ENCODE data around the gene RIBC2. TPM values are rescaled to one million over a fixed set of nuclear protein-coding genes. Genes with fewer than 3 reads are reported as not detected.

RIBC2 gene
- total and polyA plus RNA-seq, 4 donors: 0.25 to 1.5 TPM; not detected in 2

GRCh38 chr22:45413013-45413367 is 503 bp upstream of the RIBC2 start:
- Histone ChIP-seq H3K27me3 (ENCODE audit: control insufficient read depth in 4 of 4, insufficient read depth in 4 of 4, low read length in 3 of 4) (peaks cover 0 to under 1% (median 0%) of the 10 kb centered on the region in 4 donors), H3K9me3 (ENCODE audit: control insufficient read depth in 4 of 4, low read length in 3 of 4) (no peaks in the 10 kb centered on the region), H3K27ac (ENCODE audit: low read depth in 1 of 2, low read length in 2 of 2) (no peak overlapping the region), H3K9ac (ENCODE audit: low read depth in 1 of 2, low read length in 2 of 2) (no peak overlapping the region), H3K4me3 (ENCODE audit: low read depth in 1 of 3, low read length in 3 of 3) (peak overlapping the region in 2 of 3 donors; percentile 15 to 41), H3K36me3 (ENCODE audit: control insufficient read depth in 4 of 4, insufficient read depth in 3 of 4, low read depth in 1 of 4, low read length in 3 of 4) (no peaks in the 10 kb centered on the region), H3K4me1 (ENCODE audit: control insufficient read depth in 4 of 4, insufficient read depth in 4 of 4, low read length in 3 of 4) (peaks cover 4 to 9% (median 6%) of the 10 kb centered on the region in 4 donors)
- TF ChIP-seq CTCF (IDR thresholded peaks at IDR 0.05; ENCODE audit: low read depth, low read length, missing input control) (no peak), NR2F2 (IDR thresholded peaks at IDR 0.05) (no peak), TAF1 (conservative IDR thresholded peaks at IDR 0.05) (no peak), SP1 (IDR thresholded peaks at IDR 0.05) (no peak), RAD21 (IDR thresholded peaks at IDR 0.05) (no peak), FOXA2 (IDR thresholded peaks at IDR 0.05) (no peak), YY1 (IDR thresholded peaks at IDR 0.05) (no peak), ZBTB33 (IDR thresholded peaks at IDR 0.05) (no peak), HNF4A (conservative IDR thresholded peaks at IDR 0.05) (no peak), HNF4G (IDR thresholded peaks at IDR 0.05) (no peak), RXRA (IDR thresholded peaks at IDR 0.05) (no peak), REST (IDR thresholded peaks at IDR 0.05) (no peak), EGR1 (IDR thresholded peaks at IDR 0.05; ENCODE audit: low read depth in 2 of 2) (no peak), ATF3 (IDR thresholded peaks at IDR 0.05) (no peak), MAX (IDR thresholded peaks at IDR 0.05) (no peak), GABPA (IDR thresholded peaks at IDR 0.05 in 1 of 2, conservative IDR thresholded peaks at IDR 0.05 in 1 of 2) (no peak), FOXA1 (IDR thresholded peaks at IDR 0.05) (no peak)
- no peak for DNase-seq (ENCODE audit: low spot score)
- WGBS: 89% methylated on average over 27 of the region's 27 CpGs
